ENCODE results near the gene GPR150. TPM values are rescaled to one million over a fixed set of nuclear protein-coding genes. Genes with fewer than 3 reads are reported as not detected.

Gene GPR150
- total RNA-seq = 1 to 10 TPM in 1 of 2 donors, under 1 TPM in 1; 0.51 to 3.0 TPM

DNA sequence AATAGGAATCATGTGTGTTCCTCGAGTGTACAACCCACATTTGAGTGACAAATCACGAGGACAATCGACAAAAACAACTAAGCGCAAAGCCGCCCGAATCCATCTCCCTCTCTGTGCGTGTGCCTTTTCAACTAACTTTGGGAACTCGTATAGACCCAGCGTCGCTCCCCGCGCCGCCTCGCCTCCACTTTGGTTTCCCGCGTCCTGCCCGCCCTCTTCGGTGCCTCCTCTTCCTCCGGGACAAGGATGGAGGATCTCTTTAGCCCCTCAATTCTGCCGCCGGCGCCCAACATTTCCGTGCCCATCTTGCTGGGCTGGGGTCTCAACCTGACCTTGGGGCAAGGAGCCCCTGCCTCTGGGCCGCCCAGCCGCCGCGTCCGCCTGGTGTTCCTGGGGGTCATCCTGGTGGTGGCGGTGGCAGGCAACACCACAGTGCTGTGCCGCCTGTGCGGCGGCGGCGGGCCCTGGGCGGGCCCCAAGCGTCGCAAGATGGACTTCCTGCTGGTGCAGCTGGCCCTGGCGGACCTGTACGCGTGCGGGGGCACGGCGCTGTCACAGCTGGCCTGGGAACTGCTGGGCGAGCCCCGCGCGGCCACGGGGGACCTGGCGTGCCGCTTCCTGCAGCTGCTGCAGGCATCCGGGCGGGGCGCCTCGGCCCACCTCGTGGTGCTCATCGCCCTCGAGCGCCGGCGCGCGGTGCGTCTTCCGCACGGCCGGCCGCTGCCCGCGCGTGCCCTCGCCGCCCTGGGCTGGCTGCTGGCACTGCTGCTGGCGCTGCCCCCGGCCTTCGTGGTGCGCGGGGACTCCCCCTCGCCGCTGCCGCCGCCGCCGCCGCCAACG lies at the start of gene GPR150:
Gene GPR150 (plus strand): TSS at position 58 of the 840 bp plus-strand sequence. CDS start 189 bp downstream, at position 247.
- no peaks in the 10 kb centered on the region for H3K9me3 ChIP-seq
- H3K27ac ChIP-seq = peak within 1 kb of the TSS; percentile 65 to 70
- WGBS = under 1% methylated on average over 50 of the region's 85 CpGs
- no peaks in the 10 kb centered on the region for H3K36me3 ChIP-seq
- peak within 1 kb of the TSS; percentile 39 to 50 for H3K4me3 ChIP-seq
- no peak for DNase-seq (ENCODE audit: low spot score)
- H3K27me3 ChIP-seq (replicated peaks; ENCODE audit: insufficient read depth) = no peaks in the 10 kb centered on the region
- TF ChIP-seq POLR2A (IDR thresholded peaks at IDR 0.05) = no peak
- TF ChIP-seq, protein P1, sequence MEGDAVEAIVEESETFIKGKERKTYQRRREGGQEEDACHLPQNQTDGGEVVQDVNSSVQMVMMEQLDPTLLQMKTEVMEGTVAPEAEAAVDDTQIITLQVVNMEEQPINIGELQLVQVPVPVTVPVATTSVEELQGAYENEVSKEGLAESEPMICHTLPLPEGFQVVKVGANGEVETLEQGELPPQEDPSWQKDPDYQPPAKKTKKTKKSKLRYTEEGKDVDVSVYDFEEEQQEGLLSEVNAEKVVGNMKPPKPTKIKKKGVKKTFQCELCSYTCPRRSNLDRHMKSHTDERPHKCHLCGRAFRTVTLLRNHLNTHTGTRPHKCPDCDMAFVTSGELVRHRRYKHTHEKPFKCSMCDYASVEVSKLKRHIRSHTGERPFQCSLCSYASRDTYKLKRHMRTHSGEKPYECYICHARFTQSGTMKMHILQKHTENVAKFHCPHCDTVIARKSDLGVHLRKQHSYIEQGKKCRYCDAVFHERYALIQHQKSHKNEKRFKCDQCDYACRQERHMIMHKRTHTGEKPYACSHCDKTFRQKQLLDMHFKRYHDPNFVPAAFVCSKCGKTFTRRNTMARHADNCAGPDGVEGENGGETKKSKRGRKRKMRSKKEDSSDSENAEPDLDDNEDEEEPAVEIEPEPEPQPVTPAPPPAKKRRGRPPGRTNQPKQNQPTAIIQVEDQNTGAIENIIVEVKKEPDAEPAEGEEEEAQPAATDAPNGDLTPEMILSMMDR (IDR thresholded peaks at IDR 0.05) = no peak
- TF ChIP-seq POLR2AphosphoS5 (IDR thresholded peaks at IDR 0.05) = peak; percentile 3
- no peaks in the 10 kb centered on the region for H3K4me1 ChIP-seq (replicated peaks)
- intact Hi-C loops (cut with DNase I) = no loop called here

DNA sequence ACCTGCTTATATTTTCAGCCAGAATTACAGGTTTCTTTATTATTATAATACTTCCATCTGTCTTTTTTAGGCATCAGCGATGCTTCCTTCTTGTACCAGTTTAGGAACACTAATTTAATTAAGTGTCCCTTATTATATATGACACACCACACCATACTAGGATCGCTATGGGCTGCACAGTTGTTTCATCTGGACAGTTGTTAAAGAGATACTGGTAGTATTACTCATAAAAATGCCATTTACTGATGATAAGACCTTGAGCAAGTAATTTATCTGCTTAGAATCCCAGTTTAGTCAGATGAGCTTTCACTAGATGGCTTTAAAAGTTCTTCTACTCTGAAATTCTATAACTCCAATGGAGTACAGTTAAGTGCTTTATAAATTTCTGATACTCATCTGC lies 47.9 kb upstream of the GPR150 start:
- Histone ChIP-seq H3K4me1 (replicated peaks) (no peaks in the 10 kb centered on the region), H3K27ac (no peak overlapping the region), H3K27me3 (replicated peaks; ENCODE audit: insufficient read depth) (no peaks in the 10 kb centered on the region), H3K9me3 (no peaks in the 10 kb centered on the region), H3K36me3 (peaks cover 0 to 5% of the 10 kb centered on the region in 2 donors), H3K4me3 (no peak overlapping the region)
- WGBS = 67% methylated on average over 2 of the region's 2 CpGs
- intact Hi-C loops (cut with DNase I) = no loop called here
- TF ChIP-seq, protein P1 (IDR thresholded peaks at IDR 0.05) = no peak
- TF ChIP-seq POLR2AphosphoS5 (IDR thresholded peaks at IDR 0.05) (no peak), POLR2A (IDR thresholded peaks at IDR 0.05) (no peak)
- DNase-seq (ENCODE audit: low spot score) = no peak

DNA sequence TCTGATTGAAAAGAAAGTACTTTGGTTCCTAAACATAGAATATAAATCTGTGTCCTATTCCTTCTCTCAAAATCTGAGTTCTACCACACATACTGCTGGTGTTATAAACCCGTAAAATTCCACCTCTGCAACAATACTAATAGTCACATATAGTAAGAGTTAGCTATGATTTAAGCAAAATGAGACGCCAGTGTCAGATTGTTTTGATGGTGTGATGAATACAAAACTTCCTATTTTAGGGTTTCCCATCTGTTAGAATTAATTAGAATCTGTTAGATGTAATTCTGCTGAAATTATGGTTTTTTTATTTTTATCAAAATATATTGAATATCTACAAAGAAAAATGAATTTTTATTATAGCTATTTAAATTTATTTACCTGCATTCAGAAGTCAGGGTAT lies 38.3 kb upstream of the GPR150 start:
- no peak overlapping the region for H3K27ac ChIP-seq
- TF ChIP-seq POLR2AphosphoS5 (IDR thresholded peaks at IDR 0.05) (no peak), POLR2A (IDR thresholded peaks at IDR 0.05) (no peak)
- TF ChIP-seq, protein P1 (IDR thresholded peaks at IDR 0.05) = no peak
- no peaks in the 10 kb centered on the region for H3K4me1 ChIP-seq (replicated peaks)
- no peaks in the 10 kb centered on the region for H3K27me3 ChIP-seq (replicated peaks; ENCODE audit: insufficient read depth)
- WGBS = 96% methylated on average over 2 of the region's 2 CpGs
- no peak for DNase-seq (ENCODE audit: low spot score)
- no peaks in the 10 kb centered on the region for H3K36me3 ChIP-seq
- H3K4me3 ChIP-seq = no peak overlapping the region
- no peaks in the 10 kb centered on the region for H3K9me3 ChIP-seq
- intact Hi-C loops (cut with DNase I) = no loop called here

DNA sequence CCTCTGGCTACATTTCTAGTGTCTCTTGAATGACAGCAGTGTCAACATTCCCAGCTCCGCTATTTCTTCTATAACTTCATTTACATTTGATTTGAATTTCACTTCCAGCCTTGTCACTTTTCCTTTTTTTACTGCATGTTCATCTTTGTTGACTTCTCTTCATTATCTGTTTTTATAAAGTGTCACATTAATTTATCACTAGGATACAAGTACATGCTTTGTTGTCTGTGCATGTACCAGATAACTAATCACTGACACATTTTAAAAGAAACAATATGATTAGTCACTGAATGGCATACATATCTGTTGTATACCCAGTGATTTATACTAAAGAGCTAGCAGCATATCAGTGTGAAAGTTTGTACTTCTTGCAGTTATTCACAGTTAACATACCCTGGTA lies 35.9 kb upstream of the GPR150 start:
- WGBS = 70% methylated on average over 1 of the region's 1 CpG
- Histone ChIP-seq H3K27me3 (replicated peaks; ENCODE audit: insufficient read depth) (no peaks in the 10 kb centered on the region), H3K4me3 (no peak overlapping the region), H3K9me3 (no peaks in the 10 kb centered on the region), H3K27ac (no peak overlapping the region), H3K4me1 (replicated peaks) (no peaks in the 10 kb centered on the region), H3K36me3 (no peaks in the 10 kb centered on the region)
- no peak for DNase-seq (ENCODE audit: low spot score)
- TF ChIP-seq POLR2AphosphoS5 (IDR thresholded peaks at IDR 0.05) = no peak
- TF ChIP-seq POLR2A (IDR thresholded peaks at IDR 0.05) = no peak
- TF ChIP-seq, protein P1 (IDR thresholded peaks at IDR 0.05) = no peak
- intact Hi-C loops (cut with DNase I) = no loop called here

DNA sequence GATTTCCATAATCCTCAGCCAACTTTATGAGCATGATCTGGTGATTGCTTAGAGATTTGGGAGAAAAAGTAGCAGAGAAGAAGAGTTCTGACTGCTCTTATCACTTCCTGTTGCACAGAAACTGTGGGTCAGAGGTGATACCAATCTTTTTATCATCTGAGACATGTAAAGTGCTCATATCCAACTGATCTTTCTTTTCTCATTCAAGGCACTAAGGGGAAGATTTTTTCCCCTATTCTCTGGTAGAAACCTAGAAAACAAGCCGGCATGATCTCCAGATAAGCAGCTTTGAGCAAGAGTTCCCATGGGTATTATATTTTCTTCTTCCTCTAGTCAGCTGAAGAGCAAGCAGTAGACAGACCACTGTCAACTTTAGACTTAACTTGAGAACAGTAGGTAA lies 29.0 kb upstream of the GPR150 start:
- Histone ChIP-seq H3K27ac (no peak overlapping the region), H3K4me1 (replicated peaks) (no peaks in the 10 kb centered on the region), H3K36me3 (no peaks in the 10 kb centered on the region), H3K4me3 (no peak overlapping the region), H3K9me3 (no peaks in the 10 kb centered on the region), H3K27me3 (replicated peaks; ENCODE audit: insufficient read depth) (no peaks in the 10 kb centered on the region)
- DNase-seq (ENCODE audit: low spot score) = no peak
- WGBS = 90% methylated on average over 1 of the region's 1 CpG
- TF ChIP-seq, protein P1 (IDR thresholded peaks at IDR 0.05) = no peak
- TF ChIP-seq POLR2A (IDR thresholded peaks at IDR 0.05) = no peak
- no peak for TF ChIP-seq POLR2AphosphoS5 (IDR thresholded peaks at IDR 0.05)
- intact Hi-C loops (cut with DNase I) = no loop called here

All from prostate gland (tissue), 2 donors.